Glutamatergic neuron (in vitro differentiated cells): ENCODE results near the gene CDK3. TPM values are rescaled to one million over a fixed set of nuclear protein-coding genes. Genes with fewer than 3 reads are reported as not detected.
A peak's percentile ranks its signal among the peaks of the same experiment; 100 is the strongest.

Experiments
- DNase-seq: peaks from one replicate; pipeline ENCODE4 v3.0.0; 2022
- H3K27ac Mint-ChIP-seq: one replicate; pipeline ENCODE4 v1.8.0; 2020; ENCODE audit warnings: mild to moderate bottlenecking, mixed read lengths, inconsistent platforms; ENCODE audit not compliant: unreplicated experiment
- H3K27me3 Mint-ChIP-seq: one replicate; pipeline ENCODE4 v1.8.0; 2020; ENCODE audit warnings: mild to moderate bottlenecking, moderate library complexity, mixed read lengths, inconsistent platforms; ENCODE audit not compliant: unreplicated experiment
- H3K36me3 Mint-ChIP-seq: one replicate; pipeline ENCODE4 v1.8.0; 2020; ENCODE audit warnings: mild to moderate bottlenecking, mixed read lengths, inconsistent platforms; ENCODE audit not compliant: unreplicated experiment
- H3K4me1 Mint-ChIP-seq: one replicate; pipeline ENCODE4 v1.8.0; 2020; ENCODE audit warnings: mild to moderate bottlenecking, low read depth, mixed read lengths, inconsistent platforms; ENCODE audit not compliant: unreplicated experiment
- H3K4me3 Mint-ChIP-seq: one replicate; pipeline ENCODE4 v1.8.0; 2020; ENCODE audit warnings: mild to moderate bottlenecking, mixed read lengths, inconsistent platforms; ENCODE audit not compliant: unreplicated experiment
- H3K9me3 Mint-ChIP-seq: one replicate; pipeline ENCODE4 v1.8.0; 2020; ENCODE audit warnings: mild to moderate bottlenecking, moderate library complexity, mixed read lengths, inconsistent platforms; ENCODE audit not compliant: unreplicated experiment
- CTCF ChIP-seq: fragments of 200-600 bp; sonication (generic); IDR thresholded peaks from one replicate; pipeline ENCODE4 v1.5.0; 2021; ENCODE audit not compliant: partially characterized antibody, unreplicated experiment
- total RNA-seq: library from RNA; stranded (reverse); fragmentation: NEBNext Ultra II Directional; extraction: Animal tissue kit (Norgen Biotek cat#: 25700); gene quantifications from one replicate; pipeline ENCODE4 v1.2.1, GENCODE V29; 2021; ENCODE audit not compliant: unreplicated experiment

Gene CDK3
- total RNA-seq, 1 donor from 2014 or later = 7.1 TPM

- DNase-seq = no peak
- peaks cover 9% of the 10 kb centered on the region for H3K36me3 Mint-ChIP-seq
- peaks cover 10% of the 10 kb centered on the region for H3K27me3 Mint-ChIP-seq
- H3K4me3 Mint-ChIP-seq = no peak overlapping the region
- TF ChIP-seq CTCF = no peak
- peaks cover 8% of the 10 kb centered on the region for H3K9me3 Mint-ChIP-seq
- H3K4me1 Mint-ChIP-seq = peaks cover 2% of the 10 kb centered on the region
- no peak overlapping the region for H3K27ac Mint-ChIP-seq
Measured at GRCh38 chr17:76008630-76009425, 8.2 kb downstream of the CDK3 start.

GRCh38 chr17:76009447-76009846 is 8.8 kb downstream of the CDK3 start:
- no peak for DNase-seq
- no peak for TF ChIP-seq CTCF
- peaks cover 10% of the 10 kb centered on the region for H3K27me3 Mint-ChIP-seq
- peaks cover 8% of the 10 kb centered on the region for H3K9me3 Mint-ChIP-seq
- peaks cover 2% of the 10 kb centered on the region for H3K4me1 Mint-ChIP-seq
- H3K4me3 Mint-ChIP-seq = peak overlapping the region; percentile 52
- H3K27ac Mint-ChIP-seq = no peak overlapping the region
- peaks cover 9% of the 10 kb centered on the region for H3K36me3 Mint-ChIP-seq

- Mint-ChIP-seq H3K4me1 (peaks cover 2% of the 10 kb centered on the region), H3K27ac (no peak overlapping the region), H3K4me3 (peak overlapping the region; percentile 52), H3K36me3 (peaks cover 9% of the 10 kb centered on the region), H3K9me3 (peaks cover 8% of the 10 kb centered on the region), H3K27me3 (peaks cover 10% of the 10 kb centered on the region)
- no peak for TF ChIP-seq CTCF
- no peak for DNase-seq
Measured at GRCh38 chr17:76009969-76010661, 9.5 kb downstream of the CDK3 start.

GRCh38 chr17:76011951-76012350 is 11.3 kb downstream of the CDK3 start:
- H3K27me3 Mint-ChIP-seq = peaks cover 9% of the 10 kb centered on the region
- H3K4me3 Mint-ChIP-seq = no peak overlapping the region
- TF ChIP-seq CTCF = no peak
- no peaks in the 10 kb centered on the region for H3K4me1 Mint-ChIP-seq
- H3K9me3 Mint-ChIP-seq = peaks cover 10% of the 10 kb centered on the region
- H3K36me3 Mint-ChIP-seq = peaks cover 9% of the 10 kb centered on the region
- H3K27ac Mint-ChIP-seq = no peak overlapping the region
- DNase-seq = no peak
